HG02763 (cell line): ENCODE measurements around the gene STAP1.

Experiments
- ATAC-seq: cut with Tn5 transposase; IDR thresholded peaks from one replicate; pipeline ENCODE4 v1.9.1; 2021; ENCODE audit warnings: mild to moderate bottlenecking, moderate library complexity; ENCODE audit not compliant: unreplicated experiment

Gene STAP1

DNA sequence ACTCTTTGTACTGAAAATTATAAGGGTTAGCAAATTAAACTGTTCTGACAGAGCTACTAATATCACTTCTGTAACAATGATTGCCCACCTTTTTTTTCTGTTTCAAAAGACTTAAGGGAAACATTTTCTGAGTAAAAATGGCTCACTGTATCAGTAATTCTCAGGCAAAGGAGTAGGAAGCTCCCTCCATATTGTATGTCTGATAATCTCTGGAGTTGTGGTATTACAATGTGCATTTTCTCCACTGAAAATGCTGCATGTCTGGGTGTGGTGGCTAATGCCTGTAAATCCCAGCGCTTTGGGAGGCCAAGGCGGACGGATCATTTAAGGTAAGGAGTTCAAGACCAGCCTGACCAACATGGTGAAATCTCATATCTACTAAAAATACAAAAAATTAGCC, 4.4 kb upstream of the STAP1 start:
- no peak for ATAC-seq

DNA sequence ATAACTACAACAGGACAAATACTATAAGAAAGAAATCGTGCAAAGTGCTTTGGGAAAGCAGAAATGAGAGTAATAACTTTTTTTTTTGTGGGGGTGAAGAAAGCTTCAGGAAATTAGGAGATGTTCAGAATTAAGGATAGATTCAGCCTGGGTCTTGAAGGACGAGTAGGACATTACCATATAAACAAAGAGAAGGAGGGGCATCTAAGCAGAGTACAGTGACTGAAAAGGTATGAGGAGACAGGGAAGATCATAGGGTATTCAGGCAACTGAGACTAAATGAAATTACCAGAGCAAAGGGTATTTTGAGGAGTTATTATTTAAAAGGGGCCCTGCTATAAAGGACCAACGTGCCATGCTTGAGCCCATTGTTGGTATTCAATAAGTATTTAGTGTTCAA, 3.1 kb upstream of the STAP1 start:
- no peak for ATAC-seq

DNA sequence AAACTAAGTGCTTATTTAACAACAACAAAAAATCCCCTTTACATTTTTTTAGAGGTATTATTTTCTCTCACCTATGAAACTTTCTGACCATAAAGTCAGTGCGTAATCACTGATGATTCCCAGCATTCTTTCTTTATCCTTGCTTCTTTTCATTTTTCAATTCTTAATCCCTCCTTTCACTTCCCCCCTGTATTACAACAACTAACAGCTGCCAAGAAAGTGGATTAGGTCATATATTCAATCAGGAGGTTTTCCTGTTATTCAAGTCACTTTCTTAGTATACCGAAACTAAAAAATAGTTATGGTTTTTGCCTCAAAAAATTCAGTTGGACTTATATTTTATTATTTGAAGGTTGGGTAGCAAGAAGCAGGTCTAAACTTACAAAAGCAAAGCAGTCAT, 2.1 kb upstream of the STAP1 start:
- ATAC-seq = no peak

DNA sequence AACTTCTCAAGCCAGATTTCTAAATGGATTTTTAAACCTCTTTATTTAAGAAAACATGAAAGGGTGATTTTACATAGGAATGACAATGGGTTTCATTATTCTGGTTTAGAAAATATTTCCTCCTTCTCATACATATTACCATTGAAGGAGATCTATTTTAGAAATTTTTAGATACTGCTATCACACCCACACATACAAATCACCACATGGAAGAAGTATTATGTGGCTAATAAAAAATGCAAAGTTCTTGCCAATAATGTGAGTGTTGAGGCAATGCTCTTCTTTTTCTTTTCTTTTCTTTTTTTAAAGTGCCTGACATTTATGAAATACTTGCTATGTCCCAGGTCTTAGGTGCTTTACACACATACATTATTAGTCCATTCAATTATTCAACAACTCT, 6.8 kb downstream of the STAP1 start:
- no peak for ATAC-seq

DNA sequence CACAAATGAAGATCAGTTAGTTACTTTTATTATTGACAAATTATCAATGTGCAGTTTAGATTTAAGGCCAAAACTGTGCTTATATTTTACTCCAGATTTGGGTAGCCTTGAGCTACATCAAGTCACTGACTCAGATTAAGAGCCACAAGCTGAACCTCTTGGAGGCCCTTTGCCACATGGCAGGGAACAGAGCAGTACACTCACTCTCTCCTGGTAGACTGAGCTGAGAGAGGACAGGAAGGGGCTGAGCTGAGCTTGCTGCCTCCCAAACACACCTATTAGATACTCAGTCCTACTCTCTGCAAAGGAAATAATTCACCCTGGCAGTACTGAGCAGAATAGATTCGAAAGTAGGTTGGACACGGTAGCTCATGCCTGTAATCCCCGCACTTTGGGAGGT, 7.8 kb downstream of the STAP1 start:
- ATAC-seq = no peak

DNA sequence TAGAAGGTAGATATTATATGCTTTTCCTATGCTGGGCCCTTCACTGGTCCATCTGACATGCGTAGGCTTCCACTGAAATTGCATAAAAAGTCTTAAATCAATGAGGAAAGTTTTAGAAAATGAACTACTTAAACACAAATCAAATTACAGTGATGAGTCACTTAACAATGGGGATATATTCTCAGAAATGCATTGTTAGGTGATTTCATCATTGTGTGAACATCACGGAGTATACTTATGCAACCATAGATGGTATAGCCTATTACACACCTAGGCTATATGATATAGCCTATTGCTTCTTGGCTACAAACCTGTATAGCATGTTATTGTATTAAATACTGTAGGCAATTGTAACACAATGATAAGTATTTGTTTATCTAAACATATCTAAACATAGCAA, 10.3 kb downstream of the STAP1 start:
- ATAC-seq = no peak

DNA sequence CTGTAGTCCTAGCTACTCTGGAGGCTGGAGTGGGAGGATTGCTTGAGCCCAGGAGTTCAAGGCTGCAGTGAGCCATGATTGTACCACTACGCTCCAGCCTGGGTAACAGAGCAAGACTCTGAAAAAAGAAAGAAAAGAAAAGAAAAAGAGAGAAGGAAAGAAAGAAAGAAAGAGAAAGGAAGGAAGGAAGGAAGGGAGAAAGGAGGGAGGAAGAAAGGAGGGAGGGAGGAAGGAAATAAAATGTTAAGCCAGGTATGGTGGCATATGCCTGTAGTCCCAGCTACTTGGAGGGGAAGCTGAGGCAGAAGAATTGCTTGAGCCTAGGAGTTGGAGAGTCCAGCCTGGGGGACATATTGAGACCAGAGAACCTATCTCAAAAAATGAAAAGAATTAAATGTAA, 12.0 kb downstream of the STAP1 start:
- ATAC-seq = no peak

DNA sequence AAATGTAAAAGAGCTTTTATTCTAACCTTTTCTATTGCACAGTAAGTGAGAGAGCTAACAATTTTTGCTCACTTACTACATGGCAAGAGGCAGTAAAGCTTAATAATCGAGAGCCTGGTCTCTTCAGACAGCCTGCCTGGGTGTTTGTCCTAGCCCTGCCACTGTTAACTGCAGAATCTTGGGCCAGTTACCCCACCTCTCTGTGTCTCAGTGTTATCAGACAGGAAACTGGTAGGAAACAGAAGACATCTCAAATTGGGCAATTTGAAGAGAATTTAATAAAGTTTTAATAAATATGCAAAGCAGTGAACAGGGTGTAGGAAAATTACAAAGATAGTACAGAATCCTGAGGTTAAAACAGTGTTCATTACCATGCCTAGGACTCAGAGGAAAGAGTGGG, 13.4 kb downstream of the STAP1 start:
- ATAC-seq = no peak

DNA sequence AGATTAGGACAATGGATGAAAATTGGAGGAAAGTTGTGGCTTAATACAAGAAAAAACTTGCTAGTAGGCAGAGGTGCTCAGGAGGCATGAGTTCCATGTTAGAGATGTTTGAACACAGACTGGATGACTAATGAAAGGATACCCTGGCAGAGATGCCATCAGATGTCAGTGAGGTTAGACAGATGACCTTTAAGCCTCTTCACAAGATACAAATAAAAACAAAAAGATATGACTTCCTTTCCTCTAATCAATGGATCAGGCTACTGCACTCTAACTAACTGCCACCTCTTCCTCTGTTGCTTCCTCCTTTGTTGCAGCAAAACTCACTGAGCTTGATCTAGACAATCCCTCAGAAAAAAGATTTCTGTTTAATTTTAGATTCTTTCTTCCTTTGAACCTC, 14.7 kb downstream of the STAP1 start:
- ATAC-seq = no peak

DNA sequence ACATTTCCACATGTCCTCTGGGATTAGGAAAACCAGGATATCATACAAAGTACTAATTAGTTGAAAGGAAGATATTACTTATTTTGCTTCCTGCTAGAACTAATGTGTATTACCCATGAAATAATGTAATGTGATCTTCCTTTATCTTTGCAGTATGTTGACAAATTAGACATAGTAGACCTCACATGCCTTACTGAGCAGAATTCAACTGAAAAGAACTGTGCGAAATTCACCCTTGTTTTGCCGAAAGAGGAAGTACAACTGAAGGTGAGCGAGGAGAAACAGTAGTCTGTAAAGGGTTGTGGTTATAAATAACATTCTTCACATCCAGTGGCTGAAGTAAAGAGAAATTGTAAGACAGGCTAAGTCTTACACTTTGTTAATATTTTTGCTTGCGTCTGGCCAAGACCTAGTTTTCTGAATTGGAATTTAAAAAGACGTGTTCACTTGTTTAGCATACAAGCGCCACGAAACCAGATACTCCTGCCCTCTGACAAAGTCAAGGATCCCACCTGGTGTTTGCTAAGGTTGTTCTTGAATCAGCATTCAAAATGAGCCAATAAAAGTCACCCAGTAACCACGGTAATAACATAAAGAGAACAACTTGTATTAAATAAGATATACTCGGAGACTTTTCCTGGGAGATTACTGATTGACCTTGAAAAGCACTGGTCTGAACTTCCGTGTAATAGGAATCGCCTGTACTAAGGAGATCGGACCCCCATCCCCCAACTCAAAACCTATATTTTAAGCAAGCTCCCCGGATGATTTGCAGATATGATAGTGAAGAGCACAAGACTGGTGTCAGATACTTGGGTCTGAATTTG, 16.9 kb downstream of the STAP1 start:
- peak; percentile 91 for ATAC-seq

DNA sequence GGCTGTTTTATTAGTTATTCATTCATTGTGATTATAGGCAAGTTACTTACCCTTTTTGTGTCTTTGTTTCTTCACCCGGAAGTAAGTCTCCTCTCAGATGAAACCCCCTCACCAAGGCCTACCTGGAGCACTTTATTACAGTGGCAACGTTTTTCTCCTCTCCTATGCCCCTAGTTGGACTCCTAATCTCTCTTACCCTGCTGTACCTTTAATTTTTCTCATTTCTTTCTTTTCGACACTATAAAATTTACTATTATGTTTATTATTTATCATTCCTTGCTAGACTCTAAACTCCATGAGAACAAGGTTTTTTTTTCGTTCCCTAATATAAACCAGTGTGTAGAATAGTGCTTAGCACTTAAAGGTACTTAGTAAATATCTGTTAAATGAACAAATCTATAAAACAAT, 17.5 kb downstream of the STAP1 start:
- ATAC-seq = peak; percentile 2

DNA sequence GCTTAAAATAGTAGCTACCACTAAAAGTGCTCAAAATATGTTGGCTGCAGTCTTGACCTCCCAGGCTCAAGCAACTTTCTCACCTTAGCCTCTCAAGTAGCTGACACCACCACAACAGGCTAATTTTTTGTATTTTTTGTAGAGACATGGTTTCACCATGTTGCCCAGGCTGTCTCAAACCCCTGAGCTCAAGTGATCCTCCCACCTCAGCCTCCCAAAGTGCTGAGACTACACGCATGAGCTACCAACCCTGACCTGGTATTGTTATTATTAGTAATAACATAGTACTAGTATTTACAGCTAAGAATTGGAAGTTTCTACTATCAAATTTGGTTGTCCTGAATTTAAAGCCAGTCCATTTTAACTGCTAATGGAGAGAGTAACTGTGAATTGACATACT, 18.0 kb downstream of the STAP1 start:
- no peak for ATAC-seq

DNA sequence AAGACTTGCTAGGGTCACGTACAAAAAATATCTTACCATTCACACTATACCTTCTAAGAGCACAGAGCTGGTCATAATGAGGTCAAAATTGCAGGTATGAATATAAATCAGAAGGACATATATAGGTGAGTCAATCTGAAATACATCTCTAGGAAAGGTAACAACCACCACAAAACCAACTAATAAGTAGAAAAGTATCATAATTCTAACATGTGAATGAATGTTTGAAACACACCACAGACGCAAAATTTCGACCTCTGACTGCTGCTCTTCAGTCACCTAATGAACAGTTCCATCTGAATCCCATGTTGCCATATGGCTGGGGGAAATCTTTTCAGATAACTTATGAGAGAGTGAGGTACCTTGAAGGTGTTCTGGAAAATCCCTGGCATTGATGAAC, 22.1 kb downstream of the STAP1 start:
- ATAC-seq = peak; percentile 24

DNA sequence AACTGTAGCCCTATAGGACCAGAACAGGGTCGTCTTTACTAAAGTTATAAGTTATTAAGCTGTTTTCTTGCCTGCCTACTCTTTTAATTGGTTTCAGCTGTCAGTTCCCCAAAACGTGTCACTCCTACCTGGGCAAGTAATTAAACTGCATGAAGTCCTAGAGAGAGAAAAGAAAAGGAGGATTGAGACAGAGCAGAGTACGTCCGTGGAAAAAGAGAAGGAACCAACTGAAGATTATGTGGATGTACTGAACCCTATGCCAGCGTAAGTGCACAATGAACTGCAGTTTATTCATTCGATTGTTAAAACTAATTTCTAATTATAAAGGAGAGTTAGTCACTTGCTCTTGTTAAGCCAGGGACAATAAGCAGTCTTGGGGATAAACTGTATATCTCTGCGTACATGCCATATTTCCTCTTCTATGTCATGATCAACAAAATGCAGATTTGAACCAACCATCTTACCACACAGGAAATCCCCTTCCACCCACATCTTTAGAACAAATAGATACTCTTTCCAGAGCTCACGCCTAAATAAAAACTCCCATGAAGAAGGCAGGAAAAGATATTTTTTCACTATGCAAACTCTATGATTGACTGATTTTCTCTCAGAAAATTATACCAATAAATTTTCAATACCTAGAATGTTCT, 22.8 kb downstream of the STAP1 start:
- peak; percentile 50 for ATAC-seq

DNA sequence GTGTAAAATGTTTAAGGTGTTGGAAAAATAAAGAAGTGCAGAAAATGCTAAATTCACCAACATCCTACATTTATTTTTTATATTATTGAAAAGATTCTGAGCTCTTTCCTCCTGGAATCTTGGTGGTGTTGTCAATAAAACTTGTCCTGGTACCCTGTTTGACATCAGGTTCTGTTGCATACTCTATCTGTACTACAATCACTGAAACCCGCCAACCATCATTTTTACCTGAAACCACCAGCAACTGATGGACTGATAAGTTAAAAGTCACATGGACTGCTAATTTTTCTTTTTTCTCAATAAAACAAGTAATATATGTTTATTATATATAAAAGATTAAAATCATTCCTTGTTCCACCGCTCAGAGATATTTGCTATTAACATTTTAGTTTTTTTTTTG, 23.4 kb downstream of the STAP1 start:
- no peak for ATAC-seq

DNA sequence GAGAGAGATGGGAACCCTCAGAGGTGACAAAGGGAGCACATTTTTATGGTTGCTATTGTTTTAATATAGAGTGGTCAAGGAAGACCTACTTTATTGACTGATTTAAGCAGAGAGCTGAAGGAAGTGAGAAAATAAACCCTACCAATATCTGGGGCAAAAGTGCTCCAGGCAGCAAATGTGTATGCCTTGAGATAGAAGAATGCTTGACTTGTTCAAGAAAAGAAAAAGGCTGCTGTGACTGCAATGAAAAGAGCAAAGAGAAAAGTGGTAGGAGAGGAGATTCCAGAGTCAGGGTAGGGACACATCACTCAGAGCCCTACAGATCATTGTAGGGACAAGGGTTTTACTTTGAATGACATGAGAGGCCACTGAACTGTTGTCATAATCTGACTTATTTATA, 26.0 kb downstream of the STAP1 start:
- ATAC-seq = no peak

DNA sequence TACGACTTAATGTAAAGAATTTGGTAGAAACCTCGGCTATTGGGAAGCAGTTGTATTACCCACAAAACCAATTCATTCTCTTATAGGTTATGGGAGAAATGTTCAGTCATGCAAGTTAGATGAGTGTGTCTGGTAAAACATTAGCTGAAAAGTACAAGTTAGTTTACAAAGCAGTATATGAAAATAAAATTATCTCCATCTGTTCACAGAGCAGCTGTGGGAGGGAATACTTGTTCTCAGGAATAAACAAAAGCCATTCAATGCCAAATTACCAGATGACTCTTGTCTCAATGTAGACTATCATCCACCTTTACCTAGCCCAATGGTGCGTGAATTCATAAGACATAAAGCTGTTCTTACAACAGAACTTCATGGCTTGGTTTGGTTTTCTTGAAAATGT, 28.6 kb downstream of the STAP1 start:
- ATAC-seq = no peak

DNA sequence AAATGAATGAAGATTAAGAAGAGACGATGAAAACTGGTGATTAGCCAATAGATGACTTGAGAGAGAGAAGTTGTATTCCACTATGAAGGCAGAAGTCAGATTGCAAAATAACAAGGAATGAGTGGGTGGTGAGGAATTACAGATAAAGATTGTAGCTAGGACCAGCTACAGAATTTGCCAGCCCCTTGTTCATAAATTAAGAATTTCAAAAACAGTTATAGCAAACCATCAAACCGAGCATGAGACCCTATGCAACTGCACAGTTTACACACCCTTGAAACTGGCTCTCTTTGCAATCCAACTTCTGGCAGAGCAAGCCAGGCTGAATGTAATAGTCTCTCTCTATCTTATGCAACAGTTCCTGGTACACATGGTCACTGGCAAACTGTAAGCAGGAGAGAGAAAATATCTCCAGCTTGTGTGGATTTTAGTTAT, 35.2 kb downstream of the STAP1 start:
- ATAC-seq = no peak

DNA sequence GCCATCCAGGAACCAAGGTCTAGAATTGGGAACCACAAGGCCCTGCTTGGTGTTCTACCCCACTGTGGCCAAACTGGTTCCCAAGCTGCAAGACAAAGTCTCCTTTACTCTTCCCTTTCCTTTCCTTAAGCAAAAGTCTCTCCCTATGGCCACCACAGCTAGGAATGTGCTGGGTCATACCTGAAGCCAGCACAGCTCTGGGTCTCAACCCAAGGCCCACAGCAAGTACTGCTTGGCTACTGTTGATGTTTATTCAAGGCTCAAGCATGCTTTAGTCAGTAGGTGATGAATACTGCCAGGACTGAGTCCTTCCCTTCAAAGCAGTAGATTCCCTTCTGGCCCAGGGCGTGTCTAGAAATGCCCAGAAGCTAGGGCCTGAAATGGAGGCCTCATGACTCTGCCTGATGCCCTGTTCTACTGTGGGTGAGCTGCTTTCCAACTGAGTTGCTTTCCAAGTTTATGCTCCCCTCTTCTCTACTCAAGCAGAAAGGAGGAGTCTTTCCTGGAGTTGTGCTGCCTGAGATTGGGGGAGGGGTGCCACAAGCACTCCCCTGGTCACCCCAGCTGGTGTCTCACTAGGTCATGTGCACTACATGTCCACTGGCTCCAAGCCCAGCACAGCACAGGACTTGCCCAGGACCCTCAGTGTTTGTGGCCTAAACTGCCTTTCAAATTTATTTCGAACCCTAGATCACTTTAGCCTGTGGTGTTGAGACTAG, 44.9 kb downstream of the STAP1 start:
- no peak for ATAC-seq

DNA sequence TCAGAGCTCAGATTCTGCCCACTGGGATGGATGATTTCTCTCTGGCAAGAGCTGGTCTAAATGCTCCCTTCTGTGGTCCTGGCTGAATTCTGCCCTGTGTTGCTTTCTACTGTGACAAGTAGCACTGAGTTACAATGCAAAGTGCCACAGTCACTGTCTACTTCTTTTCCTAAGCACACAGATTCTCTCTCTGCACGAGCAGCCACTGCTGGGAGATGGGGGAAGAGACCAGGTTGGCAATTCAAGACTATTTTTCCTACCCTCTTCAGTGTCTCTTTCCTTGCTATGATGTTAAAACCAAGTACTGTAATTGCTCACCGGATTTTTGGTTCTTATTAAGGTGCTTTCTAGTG, 45.5 kb downstream of the STAP1 start:
- ATAC-seq = no peak

DNA sequence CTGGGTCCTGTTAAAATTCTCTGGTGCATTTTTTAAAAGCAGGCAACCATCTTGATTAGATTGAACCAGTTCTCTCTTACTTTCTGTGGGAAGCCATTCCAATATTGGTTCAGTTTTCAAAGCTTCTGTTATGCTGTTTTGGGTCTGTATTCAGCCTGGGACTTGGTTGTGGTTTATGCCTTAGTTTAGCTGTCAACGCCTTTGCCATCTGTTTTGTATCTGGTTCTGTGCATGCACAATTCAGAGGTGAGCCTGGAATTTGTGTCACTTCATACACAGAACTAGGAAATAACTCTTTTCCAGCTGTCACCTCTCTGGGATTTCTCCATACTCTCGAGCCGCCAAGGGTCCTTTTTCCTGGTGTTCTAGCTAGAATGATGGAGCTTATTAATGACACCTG, 46.2 kb downstream of the STAP1 start:
- ATAC-seq = no peak

DNA sequence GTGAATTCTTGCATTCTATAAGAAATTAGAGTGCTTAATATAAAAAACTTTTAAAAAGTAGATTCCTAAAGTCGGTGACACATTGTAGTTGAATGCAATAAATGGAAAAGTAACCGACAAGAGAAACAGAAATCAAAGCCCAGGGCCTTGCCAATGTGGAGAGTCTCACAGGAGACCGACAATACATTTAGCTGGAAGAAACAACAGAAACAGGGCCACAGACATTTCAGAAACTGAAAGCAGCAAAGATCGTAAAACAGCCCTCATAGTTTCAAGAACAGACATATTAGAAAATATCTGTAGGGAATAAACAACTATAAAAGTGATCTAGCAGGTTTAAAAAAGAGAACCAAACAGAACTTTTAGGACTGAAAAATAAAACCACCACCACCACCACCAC, 49.5 kb downstream of the STAP1 start:
- ATAC-seq = no peak
